B cell (primary cell): ENCODE measurements around the gene KRT9.

ENCODE experiments used
- CTCF ChIP-seq: fragments of 200-600 bp; IDR thresholded peaks from one replicate; pipeline ENCODE4 v1.8.0; 2022; ENCODE audit warnings: antibody characterized with exemption, mild to moderate bottlenecking
- EZH2 ChIP-seq: IDR thresholded peaks from 2 replicates; pipeline ENCODE4 v1.6.1; 2012; ENCODE audit warnings: borderline replicate concordance, low read depth, mild to moderate bottlenecking, moderate library complexity, low read length; ENCODE audit not compliant: insufficient read depth, poor library complexity, severe bottlenecking

- TF ChIP-seq CTCF, result no peak
- no peak for TF ChIP-seq EZH2
These were observed 33.3 kb downstream of the KRT9 start for GRCh38 chr17:41538565-41538991.
